ENCODE measurements around the gene NOL3.

NOL3 gene

DNA sequence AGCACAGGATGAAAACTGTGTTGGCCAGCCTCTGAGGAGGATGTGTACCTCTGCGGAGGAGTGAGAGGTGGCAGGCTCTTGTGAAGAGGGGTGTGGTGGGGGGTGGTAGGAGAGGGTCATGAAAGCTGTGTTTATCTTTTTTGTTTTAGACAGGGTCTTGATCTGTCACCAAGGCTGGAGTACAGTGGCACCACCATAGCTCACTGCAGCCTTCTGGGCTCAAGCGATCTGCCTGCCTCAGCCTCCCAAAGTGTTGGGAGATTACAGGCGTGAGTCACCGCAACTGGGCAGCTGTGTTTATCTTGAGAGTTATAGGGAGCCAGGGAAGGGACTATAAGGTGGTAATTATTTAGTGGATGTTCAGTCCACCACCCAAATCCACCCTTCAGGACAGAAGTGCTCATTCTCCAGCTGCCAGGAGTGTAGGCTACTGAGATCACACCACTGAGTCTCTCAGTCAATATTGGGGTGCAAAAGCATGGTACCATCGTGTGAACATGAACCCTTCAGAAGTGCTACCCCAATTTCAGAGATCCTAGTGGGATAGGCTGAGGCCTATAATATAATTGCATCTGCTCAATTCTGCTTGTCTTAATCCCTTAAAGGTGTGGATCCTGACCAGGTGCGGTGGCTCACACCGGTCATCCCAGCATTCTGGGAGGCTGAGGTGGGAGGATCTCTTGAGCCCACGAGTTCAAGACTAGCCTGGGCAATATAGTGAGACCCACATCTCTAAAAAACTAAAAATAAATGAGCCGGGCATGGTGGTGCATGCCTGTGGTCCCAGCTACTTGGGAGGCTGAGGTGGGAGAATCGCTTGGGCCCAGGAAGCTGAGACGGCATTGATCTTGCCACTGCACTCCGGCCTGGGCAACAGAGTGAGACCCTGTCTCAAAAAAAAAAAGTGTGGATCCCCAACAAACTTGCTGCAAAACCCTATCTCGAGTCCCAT lies 20.4 kb downstream of the NOL3 start:
- FAIRE-seq: no peak

DNA sequence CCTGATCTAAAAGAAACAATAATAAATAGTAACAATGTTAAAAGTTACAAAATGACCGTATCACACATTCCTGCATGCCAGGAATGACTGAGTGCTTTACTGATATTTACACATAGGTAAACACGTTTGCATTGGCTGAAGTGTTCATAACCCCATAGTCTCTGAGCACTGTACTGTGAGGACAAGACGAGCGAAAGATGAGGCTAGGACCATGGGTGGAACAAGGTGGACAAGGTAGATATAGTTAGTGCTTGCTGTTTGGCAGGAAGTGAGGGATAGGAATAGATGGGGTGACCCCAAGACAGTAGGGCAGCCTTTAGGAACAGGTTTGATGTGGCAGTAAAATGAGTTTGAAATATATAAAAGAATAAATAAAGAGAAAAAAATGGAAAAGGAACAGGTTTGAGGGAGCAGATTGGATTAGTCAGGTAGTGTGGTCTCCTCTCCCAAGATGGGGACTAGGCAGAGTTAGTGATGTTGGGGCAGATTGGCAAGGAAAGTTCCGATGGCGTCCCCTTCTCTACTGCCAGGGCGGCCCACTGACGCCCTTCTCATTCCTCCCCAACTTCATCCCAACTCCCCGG lies 21.2 kb downstream of the NOL3 start:
- FAIRE-seq: no peak

- FAIRE-seq: no peak
Observed at GRCh38 chr16:67191995-67192681, 21.8 kb downstream of the NOL3 start, which contains the start of gene E2F4. TSS of gene E2F4 (plus strand) at chr16:67192155. CDS start at chr16:67192228, 73 bp downstream.

DNA sequence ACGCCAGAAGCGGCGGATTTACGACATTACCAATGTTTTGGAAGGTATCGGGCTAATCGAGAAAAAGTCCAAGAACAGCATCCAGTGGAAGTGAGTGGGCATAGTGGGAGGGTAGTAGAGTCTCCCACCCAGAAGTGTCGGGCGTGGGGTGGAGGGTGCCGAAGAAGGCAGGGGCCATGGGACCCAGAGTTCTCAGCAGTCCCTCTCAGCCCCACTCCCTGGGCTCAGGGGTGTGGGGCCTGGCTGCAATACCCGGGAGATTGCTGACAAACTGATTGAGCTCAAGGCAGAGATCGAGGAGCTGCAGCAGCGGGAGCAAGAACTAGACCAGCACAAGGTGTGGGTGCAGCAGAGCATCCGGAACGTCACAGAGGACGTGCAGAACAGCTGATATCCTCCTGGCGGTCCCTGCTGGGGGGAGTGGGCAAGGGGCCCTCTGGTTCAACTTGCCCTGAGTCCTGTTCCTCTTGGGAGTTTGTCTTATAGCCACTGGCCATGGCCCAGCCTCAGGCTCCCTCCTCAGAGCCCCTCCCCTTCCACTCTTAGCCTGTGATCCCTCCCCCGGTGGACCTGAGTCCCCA lies 22.5 kb downstream of the NOL3 start:
- no peak for FAIRE-seq

GRCh38 chr16:67193536-67193935 lies 23.2 kb downstream of the NOL3 start:
- FAIRE-seq: no peak

GRCh38 chr16:67194260-67194659 lies 23.9 kb downstream of the NOL3 start:
- FAIRE-seq: no peak

DNA sequence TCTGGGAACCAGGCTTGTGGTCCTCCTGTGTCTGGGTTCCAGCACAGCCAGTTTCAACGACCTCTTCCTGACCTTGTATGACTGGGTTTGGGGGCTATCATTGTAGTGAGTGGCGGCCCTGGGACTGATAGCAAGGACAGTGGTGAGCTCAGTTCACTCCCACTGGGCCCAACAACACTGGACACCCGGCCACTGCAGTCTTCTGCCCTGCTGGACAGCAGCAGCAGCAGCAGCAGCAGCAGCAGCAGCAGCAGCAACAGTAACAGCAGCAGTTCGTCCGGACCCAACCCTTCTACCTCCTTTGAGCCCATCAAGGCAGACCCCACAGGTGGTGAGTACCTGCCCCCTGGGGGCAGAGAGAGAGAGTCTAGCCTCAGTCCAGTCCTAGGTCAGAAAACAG lies 25.3 kb downstream of the NOL3 start:
- FAIRE-seq: no peak

GRCh38 chr16:67196881-67197280 lies 26.5 kb downstream of the NOL3 start:
- FAIRE-seq: no peak

GRCh38 chr16:67197704-67198103 lies 27.4 kb downstream of the NOL3 start:
- no peak for FAIRE-seq

GRCh38 chr16:67198238-67198734 lies 27.9 kb downstream of the NOL3 start:
- no peak for FAIRE-seq

- FAIRE-seq: no peak
Observed at GRCh38 chr16:67199011-67199807, 28.9 kb downstream of the NOL3 start, which contains the start of gene ELMO3. TSS of gene ELMO3 (plus strand) at chr16:67199131. CDS start at chr16:67199327, 196 bp downstream.

- no peak for FAIRE-seq
Observed at GRCh38 chr16:67199808-67200198, 29.5 kb downstream of the NOL3 start.

- no peak for FAIRE-seq
Observed at GRCh38 chr16:67200491-67200890, 30.2 kb downstream of the NOL3 start.

DNA sequence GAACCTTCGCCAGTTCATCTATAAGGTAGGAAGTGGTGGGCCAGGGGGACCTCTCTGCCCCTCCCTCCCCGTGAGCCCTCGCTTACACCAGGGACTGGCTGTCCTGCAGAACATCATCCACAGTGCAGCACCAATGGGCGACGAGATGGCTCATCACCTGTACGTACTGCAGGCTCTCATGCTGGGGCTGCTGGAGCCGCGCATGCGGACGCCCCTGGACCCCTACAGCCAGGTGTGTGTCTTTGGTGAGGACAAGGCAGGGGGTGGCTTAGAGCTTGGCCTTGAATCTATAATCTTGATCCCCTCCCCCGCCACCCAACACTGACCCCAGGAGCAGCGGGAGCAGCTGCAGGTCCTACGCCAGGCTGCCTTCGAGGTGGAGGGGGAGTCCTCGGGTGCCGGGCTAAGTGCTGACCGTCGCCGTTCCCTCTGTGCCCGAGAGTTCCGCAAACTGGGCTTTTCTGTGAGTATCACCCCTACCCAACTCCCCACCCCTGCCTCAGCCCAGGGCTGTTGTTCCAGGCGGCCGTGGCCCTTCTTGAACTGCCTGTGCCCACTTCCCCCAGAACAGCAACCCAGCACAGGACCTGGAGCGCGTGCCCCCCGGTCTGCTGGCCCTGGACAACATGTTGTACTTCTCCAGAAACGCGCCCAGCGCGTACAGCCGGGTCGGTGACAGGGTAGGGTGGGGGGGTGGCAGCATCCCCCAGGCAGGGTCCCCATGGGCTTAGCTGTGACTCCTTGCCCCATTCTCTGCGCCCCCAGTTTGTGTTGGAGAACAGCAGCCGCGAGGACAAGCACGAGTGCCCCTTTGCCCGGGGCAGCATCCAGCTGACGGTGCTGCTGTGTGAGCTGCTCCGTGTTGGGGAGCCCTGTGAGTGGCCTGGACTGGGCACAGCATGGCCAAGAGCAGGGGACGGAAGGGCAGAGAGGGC lies 31.3 kb downstream of the NOL3 start:
- no peak for FAIRE-seq

GRCh38 chr16:67202426-67202825 lies 32.1 kb downstream of the NOL3 start:
- FAIRE-seq: no peak

GRCh38 chr16:67202956-67203493 lies 32.7 kb downstream of the NOL3 start:
- no peak for FAIRE-seq

- FAIRE-seq: no peak
Observed at GRCh38 chr16:67204076-67204475, 33.7 kb downstream of the NOL3 start.

- FAIRE-seq: no peak
Observed at GRCh38 chr16:67206129-67206837, 35.9 kb downstream of the NOL3 start.

GRCh38 chr16:67206838-67207248 lies 36.5 kb downstream of the NOL3 start:
- no peak for FAIRE-seq

Measured in endometrium (tissue), 2 donors.